Upper lobe of right lung (tissue), 1 donor: ENCODE data around the gene LAMA3. TPM values are rescaled to one million over a fixed set of nuclear protein-coding genes. Genes with fewer than 3 reads are reported as not detected.

Experiments
- ATAC-seq: fragments of 200-7000 bp; cut with Tn5 transposase; one replicate; pipeline ENCODE4 v1.9.1; 2020; ENCODE audit warnings: mild to moderate bottlenecking, moderate library complexity
- DNase-seq: peaks from one replicate; pipeline ENCODE4 v3.0.0-alpha.2; 2020
- H3K27ac ChIP-seq: fragments of 200-600 bp; one replicate; pipeline ENCODE4 v1.8.0; 2022
- H3K27me3 ChIP-seq: fragments of 200-600 bp; one replicate; pipeline ENCODE4 v1.8.0; 2022; ENCODE audit warnings: mild to moderate bottlenecking
- H3K36me3 ChIP-seq: fragments of 200-600 bp; one replicate; pipeline ENCODE4 v1.8.0; 2022
- H3K4me1 ChIP-seq: fragments of 200-600 bp; one replicate; pipeline ENCODE4 v1.8.0; 2022
- H3K4me3 ChIP-seq: fragments of 200-600 bp; one replicate; pipeline ENCODE4 v1.8.0; 2022; ENCODE audit warnings: mild to moderate bottlenecking
- H3K9me3 ChIP-seq: fragments of 200-600 bp; one replicate; pipeline ENCODE4 v1.8.0; 2022
- intact Hi-C: fragments of 100-400 bp; cut with DNase I; formaldehyde crosslinking; loops from one replicate; pipeline ENCODE4 v1.11.0; 2022
- total RNA-seq: library from RNA; stranded (reverse); fragmentation: NEBNext Ultra II Directional; extraction: Animal tissue kit (Norgen Biotek cat#: 25700); gene quantifications from one replicate; pipeline ENCODE4 v1.2.1, GENCODE V29; 2021
- TF ChIP-seq, protein P1 (sequence below): fragments of 200-600 bp; IDR thresholded peaks from one replicate; pipeline ENCODE4 v1.8.0; 2022; ENCODE audit warnings: antibody characterized with exemption
- donor health status: DM: no; HTN: yes; CAD: no; lungs with severe emphysema.

LAMA3 gene
- total RNA-seq, 1 donor from 2014 or later = 139 TPM

DNA sequence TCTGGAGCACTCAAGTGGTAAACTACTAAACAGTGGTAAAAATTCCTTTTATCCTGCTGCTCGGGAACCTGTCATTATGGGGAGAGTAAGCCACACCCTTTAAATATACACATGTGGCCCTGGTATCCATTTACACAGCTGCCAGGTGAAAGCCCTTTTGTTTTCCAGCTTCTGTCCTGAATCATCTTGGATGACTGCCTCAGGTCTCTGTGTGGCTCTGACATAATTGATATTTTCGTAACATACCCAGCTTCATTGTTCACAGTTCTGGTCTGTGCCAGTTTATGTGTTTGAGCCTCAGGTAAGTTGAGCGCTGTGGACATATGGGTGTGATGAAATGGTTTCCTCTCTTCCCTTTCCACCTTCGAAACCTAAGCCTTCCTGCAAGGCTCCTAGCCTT is 309.6 kb downstream of the LAMA3 start:
- intact Hi-C loops = no loop called here
- peaks cover 7% of the 10 kb centered on the region for H3K4me1 ChIP-seq
- no peaks in the 10 kb centered on the region for H3K36me3 ChIP-seq
- H3K9me3 ChIP-seq = no peaks in the 10 kb centered on the region
- no peak overlapping the region for H3K4me3 ChIP-seq
- no peak overlapping the region for H3K27ac ChIP-seq
- no peak for ATAC-seq
- no peaks in the 10 kb centered on the region for H3K27me3 ChIP-seq
- no peak for DNase-seq
- TF ChIP-seq, protein P1, sequence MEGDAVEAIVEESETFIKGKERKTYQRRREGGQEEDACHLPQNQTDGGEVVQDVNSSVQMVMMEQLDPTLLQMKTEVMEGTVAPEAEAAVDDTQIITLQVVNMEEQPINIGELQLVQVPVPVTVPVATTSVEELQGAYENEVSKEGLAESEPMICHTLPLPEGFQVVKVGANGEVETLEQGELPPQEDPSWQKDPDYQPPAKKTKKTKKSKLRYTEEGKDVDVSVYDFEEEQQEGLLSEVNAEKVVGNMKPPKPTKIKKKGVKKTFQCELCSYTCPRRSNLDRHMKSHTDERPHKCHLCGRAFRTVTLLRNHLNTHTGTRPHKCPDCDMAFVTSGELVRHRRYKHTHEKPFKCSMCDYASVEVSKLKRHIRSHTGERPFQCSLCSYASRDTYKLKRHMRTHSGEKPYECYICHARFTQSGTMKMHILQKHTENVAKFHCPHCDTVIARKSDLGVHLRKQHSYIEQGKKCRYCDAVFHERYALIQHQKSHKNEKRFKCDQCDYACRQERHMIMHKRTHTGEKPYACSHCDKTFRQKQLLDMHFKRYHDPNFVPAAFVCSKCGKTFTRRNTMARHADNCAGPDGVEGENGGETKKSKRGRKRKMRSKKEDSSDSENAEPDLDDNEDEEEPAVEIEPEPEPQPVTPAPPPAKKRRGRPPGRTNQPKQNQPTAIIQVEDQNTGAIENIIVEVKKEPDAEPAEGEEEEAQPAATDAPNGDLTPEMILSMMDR = no peak

GRCh38 chr18:24000613-24001490 is 311.6 kb downstream of the LAMA3 start:
- H3K27me3 ChIP-seq = no peaks in the 10 kb centered on the region
- intact Hi-C loops = no loop called here
- no peaks in the 10 kb centered on the region for H3K36me3 ChIP-seq
- no peaks in the 10 kb centered on the region for H3K4me1 ChIP-seq
- no peaks in the 10 kb centered on the region for H3K9me3 ChIP-seq
- no peak overlapping the region for H3K27ac ChIP-seq
- no peak for DNase-seq
- no peak for ATAC-seq
- TF ChIP-seq, protein P1 = no peak
- H3K4me3 ChIP-seq = no peak overlapping the region

GRCh38 chr18:24002479-24002878 is 313.2 kb downstream of the LAMA3 start:
- Histone ChIP-seq H3K27ac (no peak overlapping the region), H3K4me1 (no peaks in the 10 kb centered on the region), H3K27me3 (no peaks in the 10 kb centered on the region), H3K9me3 (no peaks in the 10 kb centered on the region), H3K4me3 (no peak overlapping the region), H3K36me3 (no peaks in the 10 kb centered on the region)
- TF ChIP-seq, protein P1 = no peak
- DNase-seq (no peak), ATAC-seq (no peak)
- intact Hi-C loops = no loop called here

- H3K4me3 ChIP-seq = no peak overlapping the region
- TF ChIP-seq, protein P1 = no peak
- no peaks in the 10 kb centered on the region for H3K27me3 ChIP-seq
- DNase-seq = no peak
- no peak for ATAC-seq
- no peaks in the 10 kb centered on the region for H3K36me3 ChIP-seq
- no peaks in the 10 kb centered on the region for H3K9me3 ChIP-seq
- no peaks in the 10 kb centered on the region for H3K4me1 ChIP-seq
- intact Hi-C loops = no loop called here
- H3K27ac ChIP-seq = no peak overlapping the region
These were observed 314.0 kb downstream of the LAMA3 start for GRCh38 chr18:24003288-24003687.

- ATAC-seq = no peak
- Histone ChIP-seq H3K36me3 (no peaks in the 10 kb centered on the region), H3K27me3 (no peaks in the 10 kb centered on the region), H3K9me3 (no peaks in the 10 kb centered on the region), H3K4me3 (no peak overlapping the region), H3K4me1 (no peaks in the 10 kb centered on the region), H3K27ac (no peak overlapping the region)
- no peak for DNase-seq
- TF ChIP-seq, protein P1 = no peak
- intact Hi-C loops = no loop called here
These were observed 314.8 kb downstream of the LAMA3 start for GRCh38 chr18:24003903-24004640.

Other genes with a start within 250 kb of the LAMA3 start
- gene RIOK3, start 236.2 kb upstream of the LAMA3 start, total RNA-seq = 63.7 TPM
- gene RMC1, start 185.9 kb upstream of the LAMA3 start, total RNA-seq = 42.5 TPM
- 143 TPM for gene NPC1, start 102.9 kb upstream of the LAMA3 start, total RNA-seq
- gene ANKRD29, start 26.5 kb upstream of the LAMA3 start, total RNA-seq = 72.0 TPM